ENCODE results near the gene SART1.

The SART1 gene

DNA sequence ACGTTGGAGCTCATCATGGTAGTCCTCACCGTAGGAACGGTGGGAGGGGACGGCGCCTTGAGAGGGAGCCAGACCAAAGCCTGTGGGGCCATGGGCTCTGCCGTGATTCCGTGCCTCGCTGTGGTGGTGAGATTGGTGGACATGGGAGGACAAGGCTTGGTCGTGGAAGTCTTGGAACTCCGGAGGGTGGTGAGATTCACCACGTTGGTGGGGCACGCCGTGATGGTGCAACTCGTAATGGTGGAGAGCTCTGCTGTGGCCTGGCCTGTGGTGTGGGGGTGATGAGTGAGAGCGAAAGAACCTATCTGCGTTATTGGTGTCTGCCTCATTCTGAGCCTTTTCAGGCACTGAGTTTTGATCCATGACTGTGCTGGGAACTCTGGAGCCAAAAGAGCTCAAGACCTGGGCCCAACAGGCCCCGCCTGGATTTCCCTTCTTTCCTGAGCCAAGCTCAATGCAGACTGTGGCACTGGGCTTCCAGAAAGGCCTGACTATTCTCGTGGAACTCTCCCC, 64.5 kb downstream of the SART1 start, which contains the start of gene CATSPER1:
CATSPER1 (minus strand) TSS at position 463 of the 513 bp plus-strand sequence; CDS start at position 363, 100 bp downstream.
- 90 to 93% methylated on average over 18 of the region's 18 CpGs for WGBS, 2 experiments

More for the DNA sequence above, 64.5 kb downstream of the SART1 start, which contains the start of gene CATSPER1:
- Histone ChIP-seq H3K4me1 (ENCODE audit: control insufficient read depth, insufficient read depth, low read length) (no peaks in the 10 kb centered on the region), H3K4me3 (ENCODE audit: insufficient read depth, low read depth, low read length) (no peak within 1 kb of the TSS), H3K9me3 (ENCODE audit: control insufficient read depth, low read length) (no peaks in the 10 kb centered on the region), H3K27me3 (ENCODE audit: control insufficient read depth, insufficient read depth, low read length, poor library complexity, severe bottlenecking) (peaks cover 28% of the 10 kb centered on the region), H3K27ac (ENCODE audit: insufficient read depth, low read depth, low read length, poor library complexity, severe bottlenecking) (no peak within 1 kb of the TSS), H3K36me3 (ENCODE audit: control insufficient read depth, insufficient read depth, low read length) (no peaks in the 10 kb centered on the region)
